ENCODE results near the gene POLR1F. TPM values are rescaled to one million over a fixed set of nuclear protein-coding genes. Genes with fewer than 3 reads are reported as not detected.

POLR1F gene, protein sequence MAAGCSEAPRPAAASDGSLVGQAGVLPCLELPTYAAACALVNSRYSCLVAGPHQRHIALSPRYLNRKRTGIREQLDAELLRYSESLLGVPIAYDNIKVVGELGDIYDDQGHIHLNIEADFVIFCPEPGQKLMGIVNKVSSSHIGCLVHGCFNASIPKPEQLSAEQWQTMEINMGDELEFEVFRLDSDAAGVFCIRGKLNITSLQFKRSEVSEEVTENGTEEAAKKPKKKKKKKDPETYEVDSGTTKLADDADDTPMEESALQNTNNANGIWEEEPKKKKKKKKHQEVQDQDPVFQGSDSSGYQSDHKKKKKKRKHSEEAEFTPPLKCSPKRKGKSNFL
- total RNA-seq: 28.6 and 36.9 TPM in 2 replicates

DNA sequence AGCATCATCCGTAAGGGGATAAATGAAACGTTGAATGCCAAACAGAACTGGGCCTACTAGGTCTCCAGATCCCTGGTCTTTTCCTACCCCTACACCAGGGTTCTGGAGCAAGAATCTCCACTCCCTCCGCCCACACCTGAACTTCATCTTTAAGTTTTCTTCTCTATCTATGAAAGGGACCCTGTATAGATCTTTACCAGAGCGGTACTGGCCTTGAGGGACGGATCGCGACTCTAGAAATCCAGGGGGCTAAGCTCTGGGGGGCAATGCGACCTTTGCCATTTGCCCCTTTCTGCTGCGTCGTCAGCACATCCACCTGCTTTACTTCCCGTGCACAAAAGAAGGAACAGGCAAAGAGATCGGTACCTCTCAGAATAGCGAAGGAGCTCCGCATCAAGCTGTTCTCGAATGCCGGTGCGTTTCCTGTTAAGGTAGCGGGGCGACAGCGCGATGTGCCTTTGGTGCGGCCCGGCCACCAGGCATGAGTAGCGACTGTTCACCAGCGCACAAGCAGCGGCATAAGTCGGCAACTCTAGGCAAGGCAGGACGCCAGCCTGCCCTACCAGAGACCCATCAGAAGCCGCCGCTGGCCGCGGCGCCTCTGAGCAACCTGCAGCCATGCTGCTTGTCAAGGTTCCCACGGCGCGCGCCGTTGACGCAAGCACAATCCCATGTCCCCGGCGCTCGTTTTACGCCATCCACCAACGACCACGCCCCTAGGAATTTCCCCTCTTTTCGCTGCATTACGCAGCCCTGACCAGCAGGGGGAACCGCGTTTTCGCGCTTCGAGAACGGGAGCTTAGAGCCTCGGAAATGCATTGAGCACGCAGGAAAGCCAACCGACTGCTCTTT lies at the start of gene POLR1F:
POLR1F (minus strand) TSS at position 641 of the 852 bp plus-strand sequence; CDS start at position 620, 21 bp downstream.

Other genes starting within 250 kb of the POLR1F start
- not detected in 2 replicates for gene TMEM196, start 64.6 kb upstream of the POLR1F start, total RNA-seq

All from epithelial cell of umbilical artery (primary cell).